ENCODE measurements around the gene APLNR.

DNA sequence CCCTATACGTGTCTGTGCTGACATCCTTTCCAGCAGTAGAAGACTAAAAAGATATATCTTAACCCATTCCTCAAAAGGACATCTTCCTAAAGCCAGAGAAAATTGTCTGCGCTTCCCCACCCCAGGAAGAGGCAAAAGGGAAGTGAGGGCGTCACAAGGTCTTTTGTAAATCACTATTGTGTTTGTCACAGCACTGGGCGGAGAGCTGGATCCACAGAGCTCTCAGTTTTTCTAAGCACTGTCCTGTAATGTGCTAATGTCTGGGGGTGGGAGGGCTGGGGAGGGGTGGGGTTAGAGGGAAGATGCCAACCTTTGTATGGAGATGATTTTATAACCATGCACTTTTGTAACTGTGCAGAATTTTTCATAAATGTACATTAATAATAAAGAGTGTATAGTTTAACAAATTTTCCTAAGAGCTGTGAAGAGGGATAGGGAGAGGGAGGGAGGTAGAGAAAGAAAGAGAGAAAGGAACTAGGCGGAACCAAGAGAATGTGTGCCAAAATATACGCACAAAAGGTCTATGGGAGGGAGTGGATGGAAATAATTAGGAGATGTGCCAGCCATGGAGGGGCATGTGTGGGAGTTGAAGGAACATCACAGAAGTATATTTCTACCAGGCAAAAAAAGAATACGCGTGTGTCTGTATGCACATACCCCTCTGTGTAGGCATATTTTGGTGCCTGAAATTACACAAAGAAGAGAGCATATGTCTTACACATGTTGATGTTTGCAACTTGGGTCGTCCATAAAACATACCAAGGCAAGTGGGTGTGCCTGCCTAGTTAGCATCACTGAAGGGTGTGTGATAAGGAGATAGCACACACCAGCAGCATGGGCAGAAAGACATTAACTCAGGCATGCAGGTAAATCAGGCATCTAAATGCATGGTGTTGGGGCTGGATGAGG is 45.5 kb downstream of the APLNR start:
- no peak for TF ChIP-seq POLR2A (IDR thresholded peaks at IDR 0.05; ENCODE audit: low read depth, low read length)
- no peak for TF ChIP-seq POLR2AphosphoS5 (IDR thresholded peaks at IDR 0.05; ENCODE audit: insufficient read depth, low read depth, low read length)
- TF ChIP-seq, protein P1, sequence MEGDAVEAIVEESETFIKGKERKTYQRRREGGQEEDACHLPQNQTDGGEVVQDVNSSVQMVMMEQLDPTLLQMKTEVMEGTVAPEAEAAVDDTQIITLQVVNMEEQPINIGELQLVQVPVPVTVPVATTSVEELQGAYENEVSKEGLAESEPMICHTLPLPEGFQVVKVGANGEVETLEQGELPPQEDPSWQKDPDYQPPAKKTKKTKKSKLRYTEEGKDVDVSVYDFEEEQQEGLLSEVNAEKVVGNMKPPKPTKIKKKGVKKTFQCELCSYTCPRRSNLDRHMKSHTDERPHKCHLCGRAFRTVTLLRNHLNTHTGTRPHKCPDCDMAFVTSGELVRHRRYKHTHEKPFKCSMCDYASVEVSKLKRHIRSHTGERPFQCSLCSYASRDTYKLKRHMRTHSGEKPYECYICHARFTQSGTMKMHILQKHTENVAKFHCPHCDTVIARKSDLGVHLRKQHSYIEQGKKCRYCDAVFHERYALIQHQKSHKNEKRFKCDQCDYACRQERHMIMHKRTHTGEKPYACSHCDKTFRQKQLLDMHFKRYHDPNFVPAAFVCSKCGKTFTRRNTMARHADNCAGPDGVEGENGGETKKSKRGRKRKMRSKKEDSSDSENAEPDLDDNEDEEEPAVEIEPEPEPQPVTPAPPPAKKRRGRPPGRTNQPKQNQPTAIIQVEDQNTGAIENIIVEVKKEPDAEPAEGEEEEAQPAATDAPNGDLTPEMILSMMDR (IDR thresholded peaks at IDR 0.05; ENCODE audit: extremely low read depth in 1 of 2, insufficient read depth in 1 of 2, low read depth in 1 of 2, low read length in 2 of 2): no peak
- TF ChIP-seq, protein P2, sequence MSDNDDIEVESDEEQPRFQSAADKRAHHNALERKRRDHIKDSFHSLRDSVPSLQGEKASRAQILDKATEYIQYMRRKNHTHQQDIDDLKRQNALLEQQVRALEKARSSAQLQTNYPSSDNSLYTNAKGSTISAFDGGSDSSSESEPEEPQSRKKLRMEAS (IDR thresholded peaks at IDR 0.05; ENCODE audit: insufficient read depth, insufficient read length): no peak
- no peak for TF ChIP-seq EZH2 (IDR thresholded peaks at IDR 0.05; ENCODE audit: borderline replicate concordance, low read depth, low read length, severe bottlenecking)
- TF ChIP-seq JUN (IDR thresholded peaks at IDR 0.05; ENCODE audit: borderline replicate concordance, insufficient read depth, insufficient read length, low read depth): no peak
- TF ChIP-seq MYC (IDR thresholded peaks at IDR 0.05; ENCODE audit: low read depth, low read length): no peak
- no peak for TF ChIP-seq FOS (IDR thresholded peaks at IDR 0.05; ENCODE audit: borderline replicate concordance, insufficient read depth, low read length)
- no peak for TF ChIP-seq GATA2 (IDR thresholded peaks at IDR 0.05; ENCODE audit: insufficient read depth, insufficient read length, low read depth, low read length)
